ENCODE data around the gene SUV39H1. TPM values are rescaled to one million over a fixed set of nuclear protein-coding genes. Genes with fewer than 3 reads are reported as not detected.
"Not testable (repeated sequence)": the region's sequence is repeated elsewhere in the genome, so short reads cannot be mapped to it uniquely, and the experiment has no call there.

SUV39H1 gene, protein sequence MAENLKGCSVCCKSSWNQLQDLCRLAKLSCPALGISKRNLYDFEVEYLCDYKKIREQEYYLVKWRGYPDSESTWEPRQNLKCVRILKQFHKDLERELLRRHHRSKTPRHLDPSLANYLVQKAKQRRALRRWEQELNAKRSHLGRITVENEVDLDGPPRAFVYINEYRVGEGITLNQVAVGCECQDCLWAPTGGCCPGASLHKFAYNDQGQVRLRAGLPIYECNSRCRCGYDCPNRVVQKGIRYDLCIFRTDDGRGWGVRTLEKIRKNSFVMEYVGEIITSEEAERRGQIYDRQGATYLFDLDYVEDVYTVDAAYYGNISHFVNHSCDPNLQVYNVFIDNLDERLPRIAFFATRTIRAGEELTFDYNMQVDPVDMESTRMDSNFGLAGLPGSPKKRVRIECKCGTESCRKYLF
- total RNA-seq, result 5.3 TPM

DNA sequence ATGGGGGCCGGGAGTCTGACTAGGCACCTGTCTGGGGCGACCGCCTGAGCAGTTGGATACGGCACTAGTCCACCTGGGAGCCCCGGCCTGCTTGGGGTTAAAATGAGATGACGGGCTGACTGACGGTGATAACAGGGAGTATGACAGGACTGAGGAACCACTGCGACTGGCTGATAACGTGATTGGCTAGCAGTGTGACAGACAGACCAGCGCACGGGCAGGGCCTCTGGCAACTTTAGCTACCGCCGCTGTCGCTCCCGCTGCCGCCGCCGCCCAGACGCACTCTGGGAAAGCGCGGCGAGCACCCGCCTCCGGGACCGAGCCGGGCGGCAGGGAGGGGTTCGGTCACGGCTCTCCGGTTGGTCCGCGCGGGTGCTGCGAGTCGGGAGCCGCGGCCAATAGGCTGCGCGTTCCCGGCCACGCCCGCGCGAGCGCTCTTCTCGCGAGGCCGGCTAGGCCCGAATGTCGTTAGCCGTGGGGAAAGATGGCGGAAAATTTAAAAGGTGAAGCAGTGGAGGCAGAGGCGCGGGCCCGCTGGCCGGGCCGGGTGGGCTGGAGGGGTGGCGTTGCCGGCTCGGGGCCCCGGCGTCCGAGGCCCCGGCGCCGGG, at the start of gene SUV39H1:
TSS of gene SUV39H1 (plus strand) at position 434 of the 608 bp plus-strand sequence. CDS start at position 485, 51 bp downstream.
- intact Hi-C loops (cut with DNase I), result no loop called here
- ATAC-seq (peak; percentile 98), DNase-seq (ENCODE audit: low spot score) (peak; percentile 90)

DNA sequence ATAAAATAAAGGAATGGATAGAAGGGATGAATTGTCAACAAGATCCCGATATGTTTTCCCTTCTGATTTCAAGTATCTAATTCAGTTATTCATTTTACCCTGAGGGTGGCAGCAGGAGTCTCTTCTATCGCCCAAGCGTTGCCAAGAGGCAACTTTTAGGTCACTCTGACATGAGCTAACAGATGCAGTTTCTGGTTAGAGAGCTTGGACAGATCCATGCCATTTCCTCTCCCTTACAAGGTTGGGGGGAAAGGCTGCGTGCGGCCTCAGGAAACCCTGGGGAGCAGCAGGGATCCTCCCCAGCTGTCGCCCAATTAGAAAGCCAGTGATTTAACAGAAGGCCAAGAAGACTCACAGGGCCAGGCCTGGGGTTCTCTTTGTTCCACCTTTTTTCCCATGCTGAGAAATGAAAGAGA, 48.2 kb upstream of the SUV39H1 start:
- ATAC-seq, result peak; percentile 93
- DNase-seq (ENCODE audit: low spot score), result no peak
- intact Hi-C loops (cut with DNase I), result no loop called here

DNA sequence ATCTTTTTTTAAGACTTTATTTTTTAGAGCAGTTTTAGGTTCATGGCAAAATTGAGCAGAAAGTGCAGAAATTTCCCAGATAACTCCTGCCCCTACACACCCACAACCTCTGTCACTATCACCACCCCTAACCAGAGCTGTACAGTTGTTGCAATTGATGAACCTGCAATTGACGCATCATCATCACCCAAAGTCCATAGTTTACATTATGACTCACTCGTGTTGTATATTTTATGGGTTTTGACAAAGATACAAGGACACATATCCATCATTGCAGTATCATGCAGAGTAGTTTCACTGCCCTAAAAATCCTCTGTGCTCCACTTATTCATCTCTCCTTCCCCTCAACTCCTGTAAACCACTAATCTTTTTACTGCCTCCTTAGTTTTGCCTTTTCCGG, 47.4 kb upstream of the SUV39H1 start:
- DNase-seq (ENCODE audit: low spot score), result no peak
- intact Hi-C loops (cut with DNase I), result no loop called here
- no peak for ATAC-seq

DNA sequence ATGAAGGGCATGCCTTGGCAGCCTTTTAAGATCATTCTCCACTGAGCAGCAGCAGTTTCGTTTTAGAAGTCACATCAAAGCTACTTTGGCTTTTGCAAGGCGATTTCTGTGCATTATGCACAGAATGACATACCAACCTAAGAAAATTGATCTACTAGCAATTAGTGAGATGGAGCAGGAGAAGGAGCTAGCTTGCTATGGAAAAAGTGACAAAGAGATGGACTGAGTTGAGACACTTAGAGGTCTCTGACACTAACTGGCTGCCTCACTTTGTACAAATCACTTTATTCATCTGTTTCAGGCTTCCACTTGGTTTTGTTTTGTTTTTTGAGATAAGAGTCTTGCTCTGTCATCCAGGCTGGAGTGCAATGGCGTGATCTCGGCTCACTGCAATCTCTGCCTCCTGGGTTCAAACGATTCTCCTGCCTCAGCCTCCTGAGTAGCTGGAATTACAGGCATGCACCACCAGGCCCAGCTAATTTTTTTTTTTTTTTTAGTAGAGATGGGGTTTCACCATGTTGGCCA, 44.4 kb upstream of the SUV39H1 start:
- intact Hi-C loops (cut with DNase I), result not testable (repeated sequence)

DNA sequence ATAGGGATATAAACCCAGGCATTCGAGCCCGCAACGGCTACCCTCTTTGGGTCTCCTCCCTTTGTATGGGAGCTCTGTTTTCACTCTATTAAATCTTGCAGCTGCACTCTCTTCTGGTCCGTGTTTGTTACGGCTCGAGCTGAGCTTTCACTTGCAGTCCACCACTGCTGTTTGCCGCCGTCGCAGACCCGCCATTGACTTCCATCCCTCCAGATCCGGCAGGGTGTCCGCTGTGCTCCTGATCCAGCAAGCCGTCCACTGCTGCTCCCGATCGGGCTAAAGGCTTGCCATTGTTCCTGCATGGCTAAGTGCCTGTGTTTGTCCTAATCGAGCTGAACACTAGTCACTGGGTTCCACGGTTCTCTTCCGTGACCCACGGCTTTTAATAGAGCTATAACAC, 41.8 kb upstream of the SUV39H1 start:
- ATAC-seq, result not testable (repeated sequence)

More for the DNA sequence above, 44.4 kb upstream of the SUV39H1 start:
- not testable (repeated sequence) for DNase-seq (ENCODE audit: low spot score); ATAC-seq

DNA sequence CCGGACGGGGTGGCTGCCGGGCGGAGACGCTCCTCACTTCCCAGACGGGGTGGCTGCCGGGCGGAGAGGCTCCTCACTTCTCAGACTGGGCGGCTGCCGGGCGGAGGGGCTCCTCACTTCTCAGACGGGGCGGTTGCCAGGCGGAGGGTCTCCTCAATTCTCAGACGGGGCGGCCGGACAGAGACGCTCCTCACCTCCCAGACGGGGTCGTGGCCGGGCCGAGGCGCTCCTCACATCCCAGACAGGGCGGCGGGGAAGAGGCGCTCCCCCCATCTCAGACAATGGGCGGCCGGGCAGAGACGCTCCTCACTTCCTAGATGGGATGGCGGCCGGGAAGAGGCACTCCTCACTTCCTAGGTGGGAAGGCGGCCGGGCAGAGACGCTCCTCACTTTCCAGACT, 36.8 kb upstream of the SUV39H1 start:
- intact Hi-C loops (cut with DNase I); ATAC-seq: not testable (repeated sequence)

More for the DNA sequence above, 41.8 kb upstream of the SUV39H1 start:
- DNase-seq (ENCODE audit: low spot score); intact Hi-C loops (cut with DNase I): not testable (repeated sequence)

DNA sequence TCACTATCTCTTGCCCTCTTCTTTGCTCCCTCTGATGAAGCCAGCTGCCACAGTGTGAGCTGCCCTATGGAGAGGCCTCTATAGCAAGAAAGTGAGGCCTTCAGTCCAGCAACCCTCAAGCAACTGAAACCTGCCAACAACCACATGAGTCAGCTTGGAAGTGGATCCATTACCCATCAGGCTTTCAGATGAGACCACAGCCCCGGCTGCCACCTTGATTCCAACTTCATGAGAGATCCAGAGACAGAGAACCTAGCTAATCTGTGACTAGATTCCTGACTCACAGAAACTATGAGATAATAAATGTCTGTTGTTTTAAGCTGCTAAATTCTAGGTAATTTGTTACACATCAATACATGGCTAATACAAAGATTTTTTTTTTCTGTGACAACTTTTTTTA, 33.3 kb upstream of the SUV39H1 start:
- DNase-seq (ENCODE audit: low spot score), result no peak
- intact Hi-C loops (cut with DNase I), result no loop called here
- ATAC-seq, result no peak

More for the DNA sequence above, 36.8 kb upstream of the SUV39H1 start:
- DNase-seq (ENCODE audit: low spot score), result not testable (repeated sequence)

DNA sequence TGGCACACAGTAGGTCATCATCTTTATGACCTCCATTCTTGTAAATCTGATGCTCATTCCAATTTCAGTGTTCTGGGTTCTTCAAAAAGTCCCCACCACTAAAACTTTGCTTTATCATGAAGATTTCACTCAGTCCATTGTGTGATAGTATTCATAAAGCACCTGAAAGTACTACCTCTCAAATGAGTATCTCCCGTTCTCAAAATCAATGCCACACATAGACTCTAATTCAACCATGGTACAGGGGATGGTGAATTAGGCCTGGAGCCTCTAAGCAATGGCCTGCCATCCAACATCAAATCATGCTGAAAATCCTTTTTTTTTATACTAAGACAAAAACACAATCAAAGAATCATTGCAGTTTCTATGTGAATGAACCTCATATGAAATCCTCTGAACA, 32.4 kb upstream of the SUV39H1 start:
- no peak for DNase-seq (ENCODE audit: low spot score)
- ATAC-seq, result no peak
- intact Hi-C loops (cut with DNase I), result no loop called here

DNA sequence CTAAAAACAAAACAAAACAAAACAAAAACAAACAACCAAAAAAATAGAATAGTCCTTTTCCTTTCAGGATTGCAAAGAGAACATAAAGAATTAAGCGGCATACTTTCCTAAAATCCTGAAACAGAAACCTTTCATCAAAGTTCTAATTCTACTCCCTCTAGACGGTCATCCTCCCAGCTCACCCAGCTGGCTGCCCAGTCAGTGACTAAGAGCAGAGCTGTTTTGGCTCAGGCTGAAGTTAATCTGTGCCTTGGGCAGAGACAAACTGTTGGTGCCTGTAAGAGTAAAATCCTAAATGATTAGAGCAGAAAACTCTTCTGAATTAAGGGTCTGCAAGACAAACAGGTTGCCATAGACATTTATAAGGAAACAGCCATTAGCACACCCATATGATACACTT, 30.5 kb upstream of the SUV39H1 start:
- DNase-seq (ENCODE audit: low spot score) (no peak), ATAC-seq (no peak)
- intact Hi-C loops (cut with DNase I), result no loop called here

DNA sequence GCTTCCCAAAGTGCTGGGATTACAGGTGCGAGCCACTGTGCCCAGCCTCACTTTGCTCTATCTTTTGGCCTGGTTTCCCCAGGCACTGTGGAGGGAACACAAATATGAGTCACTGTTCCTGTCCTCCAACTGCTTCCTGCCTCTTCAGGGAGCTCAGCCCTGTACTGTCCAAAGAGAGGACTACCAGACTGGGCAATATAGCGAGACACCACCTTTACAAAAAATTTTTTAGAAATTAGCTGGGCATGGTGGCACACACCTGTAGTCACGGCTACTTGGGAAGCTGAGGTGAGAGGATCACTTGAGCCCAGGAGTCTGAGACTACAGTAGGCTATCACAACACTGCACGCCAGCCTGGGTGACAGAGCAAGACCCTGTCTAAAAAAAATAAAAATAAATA, 29.9 kb upstream of the SUV39H1 start:
- no peak for DNase-seq (ENCODE audit: low spot score)
- no peak for ATAC-seq
- intact Hi-C loops (cut with DNase I), result no loop called here

DNA sequence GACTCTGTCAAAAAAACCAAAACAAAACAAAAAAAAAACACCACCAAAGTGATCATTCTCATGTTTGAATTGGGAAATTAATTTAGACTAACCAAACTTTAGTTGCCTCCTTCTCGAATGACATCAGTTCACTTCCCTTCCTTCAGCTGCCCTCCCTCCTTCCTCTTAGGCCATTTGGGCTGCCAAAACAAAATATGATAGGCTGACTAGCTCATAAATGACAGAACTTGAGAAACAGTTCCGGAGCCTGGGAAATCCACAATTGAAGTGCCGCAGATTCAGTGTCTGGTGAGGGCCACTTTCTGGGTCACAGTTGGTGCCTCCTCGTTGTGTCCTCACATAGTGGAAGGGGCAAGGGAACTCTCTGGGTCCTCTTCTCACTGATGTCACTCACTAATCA, 29.0 kb upstream of the SUV39H1 start:
- ATAC-seq, result no peak
- intact Hi-C loops (cut with DNase I), result no loop called here
- DNase-seq (ENCODE audit: low spot score), result no peak

DNA sequence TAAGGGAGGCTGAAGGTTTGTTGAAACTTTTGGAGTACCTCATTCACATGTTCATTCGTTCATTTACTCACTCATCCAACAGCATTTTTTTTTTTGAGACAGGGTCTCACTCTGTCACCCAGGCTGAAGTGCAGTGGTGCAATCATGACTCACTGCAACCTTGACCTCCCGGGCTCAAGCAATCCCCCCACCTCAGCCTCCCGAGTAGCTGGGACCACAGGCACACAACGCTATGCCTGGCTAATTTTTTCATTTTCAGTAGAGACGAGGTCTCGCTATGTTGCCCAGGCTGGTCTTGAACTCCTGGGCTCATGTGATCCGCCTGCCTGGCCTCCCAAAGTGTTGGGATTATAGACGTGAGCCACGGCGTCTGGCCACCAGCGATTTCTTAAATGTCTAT, 28.3 kb upstream of the SUV39H1 start:
- DNase-seq (ENCODE audit: low spot score); intact Hi-C loops (cut with DNase I); ATAC-seq: not testable (repeated sequence)

DNA sequence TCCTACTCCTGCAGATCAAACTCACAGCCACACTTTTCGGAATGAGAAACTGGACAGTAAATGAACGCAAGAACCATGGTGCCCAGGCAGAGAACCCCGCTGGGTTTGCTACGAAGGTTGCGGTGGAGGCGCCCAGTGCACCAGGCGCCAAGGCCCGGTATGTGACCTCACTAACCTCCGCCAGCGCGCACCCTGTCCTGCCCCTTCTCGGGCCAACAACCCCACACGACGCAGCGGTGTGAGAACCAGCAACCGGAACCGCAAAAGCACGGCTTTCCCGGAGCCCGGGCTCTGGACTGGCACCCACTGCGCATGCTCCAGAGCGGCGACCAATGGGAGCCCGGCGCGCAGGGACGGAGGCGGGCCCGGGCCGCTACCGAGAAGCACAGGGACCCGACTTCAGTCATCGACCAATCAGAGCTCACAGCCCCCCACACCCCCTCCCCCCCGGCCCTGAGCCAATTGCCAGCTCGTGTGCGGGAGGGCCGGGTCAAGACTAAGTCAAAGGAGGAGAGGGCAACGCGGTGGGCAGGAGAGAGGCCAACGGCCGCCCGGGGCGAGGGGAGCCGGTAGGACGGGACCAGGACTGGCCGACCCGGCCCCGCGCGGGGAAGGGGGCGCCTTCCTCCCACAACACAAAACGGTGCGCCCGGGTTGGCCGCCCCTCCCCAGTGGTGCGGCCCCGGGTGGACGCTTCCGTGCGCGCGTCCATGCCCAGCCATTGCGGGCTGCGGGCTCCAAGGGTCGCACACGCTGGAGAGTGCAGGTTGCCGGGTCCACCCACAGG, 20.2 kb upstream of the SUV39H1 start:
- peak; percentile 89 for DNase-seq (ENCODE audit: low spot score)
- ATAC-seq, result peak; percentile 99
- intact Hi-C loops (cut with DNase I), result no loop called here

DNA sequence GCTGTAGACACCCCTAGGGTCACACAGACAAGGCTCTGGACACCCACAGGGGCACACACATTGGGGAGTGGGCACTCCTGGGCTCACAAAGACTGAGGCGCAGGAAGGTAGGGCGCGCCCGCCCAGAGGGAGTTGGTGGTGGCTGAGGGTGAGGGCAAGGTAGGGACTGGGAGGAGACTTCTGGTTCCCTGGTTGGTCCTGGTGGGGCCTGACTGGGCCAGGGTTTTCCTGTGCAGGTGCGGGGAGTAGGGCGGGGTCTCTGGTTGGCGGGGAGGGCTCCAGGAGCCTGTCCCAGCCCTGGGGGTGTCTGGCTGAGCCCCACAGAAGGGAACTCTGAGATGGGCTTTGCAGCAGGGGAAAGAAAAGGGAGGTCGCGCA, 19.7 kb upstream of the SUV39H1 start:
- ATAC-seq, result no peak
- intact Hi-C loops (cut with DNase I), result no loop called here
- DNase-seq (ENCODE audit: low spot score), result no peak

DNA sequence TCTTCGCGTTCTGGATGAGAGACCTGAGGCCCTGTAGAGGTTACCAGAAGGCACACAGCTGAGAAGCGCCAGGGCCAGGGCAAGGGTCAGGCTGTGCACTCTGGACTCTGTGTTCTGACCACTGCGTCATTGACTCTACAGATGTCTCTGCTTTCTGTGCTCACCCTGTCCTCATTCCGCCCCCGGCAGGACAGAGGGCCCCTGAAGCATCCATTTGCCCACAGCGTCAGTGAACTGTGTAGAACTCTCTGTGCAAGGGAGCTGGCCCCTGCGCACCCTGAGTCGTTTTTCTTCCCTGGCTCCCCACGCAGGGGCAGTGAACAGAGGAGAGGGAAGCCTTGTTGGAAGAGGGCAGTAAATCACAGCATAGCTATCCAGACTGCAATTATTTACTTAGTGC, 19.0 kb upstream of the SUV39H1 start:
- ATAC-seq (peak; percentile 31), DNase-seq (ENCODE audit: low spot score) (no peak)
- intact Hi-C loops (cut with DNase I), result no loop called here

DNA sequence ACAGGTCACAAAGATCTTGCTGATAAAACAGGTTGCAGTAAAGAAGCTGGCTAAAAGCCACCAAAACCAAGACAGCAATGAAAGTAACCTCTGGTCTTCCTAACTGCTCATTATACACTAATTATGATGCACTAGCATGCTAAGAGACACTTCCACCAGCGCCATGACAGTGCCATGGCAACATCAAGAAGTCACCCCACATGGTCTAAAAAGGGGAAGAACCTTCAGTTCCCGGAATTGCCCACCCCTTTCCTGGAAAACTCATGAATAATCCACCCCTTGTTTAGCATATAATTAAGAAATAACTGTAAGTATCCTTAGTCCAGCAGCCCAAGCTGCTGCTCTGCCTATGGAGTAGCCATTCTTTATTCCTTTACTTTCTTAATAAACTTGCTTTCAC, 16.1 kb upstream of the SUV39H1 start:
- DNase-seq (ENCODE audit: low spot score); ATAC-seq; intact Hi-C loops (cut with DNase I): not testable (repeated sequence)

DNA sequence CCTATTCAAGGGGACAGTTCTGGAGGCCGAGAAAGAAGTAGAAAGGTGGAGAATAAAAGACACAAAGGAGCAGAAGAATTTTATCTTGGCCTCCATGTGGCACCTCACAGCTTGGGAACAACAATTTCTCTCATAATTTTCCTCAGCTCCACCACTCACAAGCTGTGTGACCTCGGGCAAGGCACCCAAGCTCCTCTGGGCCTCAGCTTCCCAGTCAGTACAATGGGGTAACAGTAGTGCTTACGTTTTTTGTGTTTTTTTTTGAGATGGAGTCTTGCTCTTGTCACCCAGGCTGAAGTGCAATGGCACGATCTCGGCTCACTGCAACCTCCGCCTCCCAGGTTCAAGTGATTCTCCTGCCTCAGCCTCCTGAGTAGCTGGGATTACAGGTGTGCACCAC, 15.6 kb upstream of the SUV39H1 start:
- ATAC-seq; intact Hi-C loops (cut with DNase I); DNase-seq (ENCODE audit: low spot score): not testable (repeated sequence)

DNA sequence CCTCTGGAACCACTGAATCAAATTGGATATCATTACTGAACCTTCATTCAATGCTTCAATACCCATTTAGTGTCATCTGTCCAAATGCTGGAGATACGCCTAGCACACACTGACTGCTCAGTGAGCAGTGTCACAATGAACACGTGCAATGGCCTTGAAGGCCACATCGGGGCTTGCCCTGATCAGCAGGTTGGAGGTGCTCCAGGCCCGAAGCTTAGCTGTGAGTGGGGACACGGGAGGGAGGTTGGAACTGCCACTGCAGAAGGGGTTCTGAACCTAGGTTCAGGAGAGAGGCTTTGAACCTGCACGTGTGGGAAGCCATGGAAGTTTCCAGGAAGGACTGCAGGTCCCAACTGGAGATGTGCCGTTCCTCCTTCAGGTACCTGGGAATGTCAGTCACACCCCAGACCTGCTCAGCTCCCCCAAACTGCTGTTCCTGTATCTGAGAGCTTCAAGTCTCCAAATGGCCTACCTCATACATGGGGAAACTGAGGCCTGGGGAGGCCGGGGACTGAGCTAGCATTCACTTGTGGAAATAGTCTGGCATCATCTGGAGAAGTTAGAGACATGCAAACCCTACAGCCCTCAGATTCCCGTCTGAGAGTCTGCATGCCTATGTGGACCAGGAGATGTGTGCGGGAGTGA, 14.9 kb upstream of the SUV39H1 start:
- ATAC-seq, result no peak
- no peak for DNase-seq (ENCODE audit: low spot score)
- intact Hi-C loops (cut with DNase I), result no loop called here

DNA sequence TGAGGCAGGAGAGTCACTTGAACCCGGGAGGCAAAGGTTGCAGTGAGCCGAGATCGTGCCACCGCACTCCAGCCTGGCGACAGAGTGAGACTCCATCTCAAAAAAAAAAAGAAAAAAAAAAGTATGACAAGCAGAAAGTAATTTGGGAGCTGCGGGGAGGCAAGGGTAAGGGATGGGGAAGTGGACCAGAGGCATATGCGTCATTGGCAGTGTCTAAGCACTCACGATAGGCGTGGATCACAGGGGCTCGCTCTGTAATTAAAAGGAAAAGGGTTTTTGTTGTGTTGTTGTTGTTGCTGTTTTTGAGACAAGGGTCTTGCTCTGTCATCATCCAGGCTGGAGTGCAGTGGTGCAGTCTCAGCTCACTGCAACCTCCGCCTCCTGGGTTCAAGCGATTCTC, 13.7 kb upstream of the SUV39H1 start:
- DNase-seq (ENCODE audit: low spot score); intact Hi-C loops (cut with DNase I): not testable (repeated sequence)
- ATAC-seq, result peak; percentile 75
